NCI-H2171 (cell line): ENCODE data around the gene LDLRAD4.
"Not testable (repeated sequence)": the region's sequence is repeated elsewhere in the genome, so short reads cannot be mapped to it uniquely, and the experiment has no call there.

Source experiments
- DNase-seq: peaks from one replicate; lab custom pipeline; 2025; lab: John Stamatoyannopoulos, UW

The LDLRAD4 gene

DNA sequence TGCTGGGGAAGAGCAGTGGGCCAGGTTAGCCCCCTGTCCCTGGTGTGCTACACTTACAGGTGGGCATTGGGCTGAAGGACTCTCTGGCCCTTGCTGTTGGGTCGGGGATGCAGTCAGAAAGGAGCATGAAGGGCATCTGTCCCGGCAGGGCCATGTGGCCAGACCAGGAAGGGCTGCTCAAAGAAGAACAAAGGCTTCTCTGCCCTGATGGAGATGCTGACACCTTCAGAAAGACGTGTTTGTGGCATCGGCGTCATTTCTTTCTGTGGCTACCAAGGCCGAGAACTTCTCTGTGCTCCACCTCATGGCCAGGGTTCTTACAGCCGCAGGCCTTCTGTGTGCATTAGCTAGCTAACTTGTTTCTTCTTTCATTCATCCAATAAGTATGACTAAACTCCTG is 268.7 kb downstream of the LDLRAD4 start:
- no peak for DNase-seq

DNA sequence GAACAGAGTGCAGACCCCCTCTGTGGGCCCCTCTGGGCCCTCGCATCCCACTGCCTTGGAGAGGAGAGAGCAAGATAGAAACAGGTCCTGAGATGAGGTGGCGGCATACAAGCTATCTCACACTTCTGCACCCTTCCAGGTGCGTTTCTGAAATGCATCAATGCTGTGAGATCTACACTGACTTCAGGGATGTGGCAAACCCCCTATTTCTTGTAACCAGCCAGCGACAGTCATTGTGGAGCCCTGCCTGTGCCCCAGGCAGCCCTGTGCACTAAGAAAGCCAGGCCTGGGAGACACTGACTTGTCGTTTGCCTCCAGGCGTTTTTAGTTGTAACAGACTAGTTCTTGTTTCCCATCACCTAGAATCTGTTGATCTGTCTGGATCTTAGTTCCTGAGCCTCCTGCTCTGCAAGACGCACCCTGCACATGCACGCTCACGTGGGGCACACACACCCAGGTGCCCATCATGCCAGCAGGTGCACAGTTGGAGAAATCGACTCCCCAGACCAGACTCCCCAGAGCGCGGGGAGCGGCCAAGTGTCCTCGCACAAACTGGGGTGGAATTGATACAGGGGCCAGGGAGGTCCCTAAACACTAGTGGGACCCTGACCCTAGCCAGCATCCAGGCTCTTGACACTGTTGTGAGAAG is 269.8 kb downstream of the LDLRAD4 start:
- DNase-seq = no peak

DNA sequence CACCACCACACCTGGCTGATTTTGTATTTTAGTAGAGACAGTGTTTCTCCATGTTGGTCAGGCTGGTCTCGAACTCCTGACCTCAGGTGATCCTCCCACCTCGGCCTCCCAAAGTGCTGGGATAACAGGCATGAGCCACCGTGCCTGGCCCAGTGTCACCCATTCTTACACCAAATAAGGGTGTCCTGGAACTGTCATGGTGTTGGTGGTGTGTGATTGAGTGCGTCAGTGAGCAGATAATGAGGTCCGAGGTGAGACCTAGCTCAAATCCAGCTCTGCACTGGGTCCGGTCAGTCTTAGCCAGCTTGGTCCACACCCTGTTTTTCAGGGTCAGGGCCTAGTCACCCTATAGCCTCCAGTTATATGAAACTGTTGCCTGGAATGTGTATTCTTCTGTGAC is 270.7 kb downstream of the LDLRAD4 start:
- DNase-seq = not testable (repeated sequence)

DNA sequence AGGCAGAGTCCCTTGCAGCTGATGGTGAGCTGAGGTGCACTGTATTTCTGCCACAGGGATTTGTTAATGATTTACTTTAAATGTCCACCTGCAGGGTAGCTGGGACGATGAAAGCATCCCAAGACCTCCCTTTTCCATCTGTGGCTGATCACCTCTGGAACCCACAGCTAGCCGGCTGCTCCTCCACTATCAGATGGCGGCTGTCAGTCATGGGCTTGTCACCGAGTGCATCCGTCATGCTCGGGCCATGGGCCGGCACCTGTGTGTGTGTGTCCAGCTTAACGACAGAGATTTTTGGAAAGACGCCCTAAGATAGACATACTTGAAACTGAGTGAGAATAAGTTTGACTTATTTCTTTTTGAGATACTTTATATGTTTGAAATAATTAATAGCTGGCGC is 272.6 kb downstream of the LDLRAD4 start:
- no peak for DNase-seq

DNA sequence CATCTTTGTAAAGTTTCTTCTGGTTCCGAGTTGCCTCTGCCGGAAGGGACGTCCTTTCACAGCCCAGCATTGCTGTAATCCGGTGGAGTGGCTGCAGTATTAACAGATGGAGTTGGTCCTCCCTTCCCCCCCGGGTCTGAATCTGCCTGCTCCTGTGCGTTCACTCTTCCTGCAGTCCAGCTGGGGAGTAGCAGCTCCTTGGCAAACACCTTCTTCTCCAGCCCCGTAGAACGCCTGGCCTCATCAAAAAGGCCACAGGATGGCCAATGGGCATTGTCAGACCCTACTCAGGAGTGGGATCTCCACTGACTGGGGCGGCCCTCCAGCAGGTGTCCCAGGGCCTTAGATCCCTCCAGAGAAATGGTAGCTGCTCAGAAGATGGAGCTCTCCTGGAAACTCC is 273.8 kb downstream of the LDLRAD4 start:
- DNase-seq = no peak

DNA sequence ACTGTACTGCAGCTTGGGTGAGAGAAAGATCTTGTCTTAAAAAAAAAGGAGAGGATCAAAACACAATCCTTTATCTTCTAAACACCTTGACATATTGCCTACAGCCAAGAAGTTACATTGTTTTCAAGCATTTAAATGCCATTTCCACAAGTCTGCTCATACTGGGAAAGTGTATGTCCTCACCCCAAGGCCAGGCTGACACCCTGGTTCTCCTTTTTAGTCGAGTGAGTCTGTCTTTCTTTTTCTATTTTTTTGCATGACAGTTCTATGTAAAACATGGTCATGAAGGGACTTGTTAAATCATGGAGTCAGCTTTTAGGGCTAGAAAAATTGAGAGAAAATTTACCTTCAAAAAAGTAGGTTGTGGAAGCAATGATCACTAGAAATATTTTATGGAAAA is 274.5 kb downstream of the LDLRAD4 start:
- DNase-seq = no peak

DNA sequence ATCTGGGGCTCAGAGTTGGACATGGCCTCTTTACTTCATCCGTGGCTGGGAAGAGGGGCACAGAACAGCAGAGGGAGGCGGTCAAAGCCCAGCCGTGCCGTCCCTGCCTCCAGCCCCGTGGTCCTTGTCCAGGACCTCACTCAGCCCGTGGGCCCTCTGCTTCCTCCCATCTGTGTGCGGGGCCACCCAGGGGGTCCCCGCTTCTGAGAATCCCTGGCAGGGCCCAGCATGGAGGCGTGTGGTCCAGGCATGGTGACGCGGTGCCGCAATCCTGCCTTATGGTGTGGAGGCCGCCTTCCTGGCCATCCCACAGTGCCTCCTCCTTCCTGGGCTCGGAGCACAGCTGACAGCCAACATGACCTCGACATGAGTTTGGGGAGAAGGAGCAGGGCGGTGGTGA is 275.2 kb downstream of the LDLRAD4 start:
- DNase-seq = no peak

DNA sequence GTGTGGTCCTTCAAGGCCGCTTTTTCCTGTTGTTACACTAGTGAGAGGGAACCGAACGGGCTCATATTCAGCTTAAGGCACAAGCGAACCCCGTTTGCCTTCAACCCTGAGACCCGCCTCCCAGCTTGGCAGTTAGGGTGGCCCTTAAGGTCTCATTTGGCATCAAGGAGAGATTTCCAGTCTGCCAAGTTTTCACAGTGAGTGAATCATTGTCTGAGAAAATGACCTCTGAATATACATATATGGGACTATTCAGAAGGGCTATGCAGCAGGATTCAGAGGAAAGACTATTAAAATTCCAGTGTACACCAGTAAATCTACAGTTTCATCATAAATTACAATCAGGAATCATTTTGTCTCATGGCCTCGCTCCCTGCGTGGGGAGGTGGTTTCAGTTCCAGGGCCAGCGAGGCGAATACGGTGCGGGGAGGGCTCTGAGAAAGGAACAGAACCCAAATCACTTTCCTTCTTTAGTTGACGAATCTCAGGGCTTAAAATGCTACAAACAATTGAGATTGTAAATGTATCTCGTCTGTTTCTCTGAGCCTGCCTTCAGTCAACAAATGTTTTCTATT is 276.4 kb downstream of the LDLRAD4 start:
- DNase-seq = no peak

DNA sequence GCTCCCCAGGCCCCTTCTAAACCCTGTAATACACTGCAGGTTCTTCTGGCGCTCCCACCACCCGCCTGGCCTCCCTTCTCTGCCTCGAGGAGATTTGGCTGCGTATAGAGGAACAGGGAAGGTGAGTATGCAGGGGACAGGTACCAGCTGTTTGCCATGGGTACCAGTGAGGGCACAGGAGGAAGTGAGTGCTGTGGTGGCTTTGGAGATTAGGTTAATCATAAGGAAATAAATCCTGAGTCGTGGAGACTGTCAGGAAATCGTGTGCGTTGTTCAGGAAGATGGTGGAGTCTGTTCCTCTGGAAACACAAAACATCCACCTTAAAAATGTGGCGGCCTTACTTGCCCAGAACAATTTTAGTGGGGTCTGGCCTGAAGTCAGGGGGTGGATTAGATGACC is 277.4 kb downstream of the LDLRAD4 start:
- no peak for DNase-seq

DNA sequence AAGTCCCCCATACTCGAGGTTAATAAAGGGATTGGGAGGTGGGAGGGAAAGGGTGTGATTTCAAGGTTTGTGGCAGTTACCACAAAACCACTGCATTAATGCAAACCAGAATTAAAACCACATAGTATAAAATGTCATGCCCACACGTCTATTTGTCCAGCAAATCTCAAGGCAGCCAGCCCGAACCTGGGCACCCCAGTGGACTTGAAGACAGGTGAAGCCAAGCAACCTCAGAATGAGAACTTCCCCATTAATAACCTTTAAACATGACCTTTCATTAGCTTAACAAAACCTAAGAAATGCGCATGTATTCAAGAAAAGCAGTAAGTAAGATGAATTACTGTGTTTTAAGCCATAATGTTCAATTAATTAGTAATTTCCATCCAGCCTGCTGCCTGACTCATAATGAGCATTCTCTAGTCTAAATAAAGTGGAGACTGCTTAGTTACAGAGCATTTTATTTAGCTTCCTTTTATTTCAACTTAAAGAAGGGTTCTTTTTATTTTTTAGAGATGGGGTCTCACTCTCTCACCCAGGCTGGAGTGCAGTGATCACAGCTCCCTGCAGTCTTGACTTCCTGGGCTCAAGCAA is 278.2 kb downstream of the LDLRAD4 start:
- DNase-seq = no peak

DNA sequence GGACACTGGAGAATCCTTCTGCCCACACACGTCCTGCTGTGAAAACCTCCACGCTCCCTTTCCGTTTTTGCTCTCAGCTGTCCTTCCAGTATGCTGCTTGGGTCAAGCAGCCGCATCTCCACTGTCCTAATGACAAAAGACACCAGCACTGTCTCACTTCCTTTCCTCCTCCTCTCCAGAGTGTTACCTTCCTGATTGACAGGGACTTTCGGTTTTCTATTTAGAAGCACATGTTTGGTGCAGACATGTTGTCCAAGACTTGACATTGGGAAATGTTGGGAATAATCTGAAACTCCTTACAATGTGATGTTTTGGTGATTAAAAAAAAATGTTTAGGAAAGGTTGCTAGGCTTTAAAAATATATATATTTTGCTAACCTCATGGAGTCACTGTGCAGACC is 281.2 kb downstream of the LDLRAD4 start:
- no peak for DNase-seq

DNA sequence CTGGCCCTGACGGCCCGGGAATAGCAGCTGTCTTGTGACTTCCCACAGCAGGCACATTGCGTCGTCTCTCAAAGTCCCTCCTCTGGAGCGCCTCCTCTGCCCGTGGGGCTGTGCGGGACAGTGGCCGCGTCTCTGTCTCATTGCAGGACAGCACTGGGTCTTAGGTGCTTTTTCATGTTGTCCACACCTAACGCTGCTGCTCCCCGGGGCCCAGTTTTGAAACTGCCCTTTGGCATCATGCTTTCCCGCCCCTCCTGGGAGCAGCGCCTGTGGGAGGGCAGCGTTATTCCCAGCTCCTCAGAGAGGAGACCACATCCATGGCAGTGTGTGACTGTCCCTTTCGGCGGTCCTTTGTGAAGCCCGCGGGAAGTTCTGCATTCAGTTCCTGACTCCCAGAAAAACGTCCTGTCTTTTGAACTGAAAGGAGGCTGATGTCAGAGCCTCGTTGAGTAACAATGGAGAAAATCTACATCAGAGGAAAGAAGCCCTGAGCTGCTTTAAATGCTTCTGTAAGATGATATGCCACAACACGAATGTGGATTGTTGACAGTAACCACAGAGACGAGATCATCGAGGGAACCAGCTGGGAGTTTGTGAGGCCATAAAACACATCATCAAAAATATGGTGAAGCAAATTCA is 281.8 kb downstream of the LDLRAD4 start:
- DNase-seq = peak; percentile 61

DNA sequence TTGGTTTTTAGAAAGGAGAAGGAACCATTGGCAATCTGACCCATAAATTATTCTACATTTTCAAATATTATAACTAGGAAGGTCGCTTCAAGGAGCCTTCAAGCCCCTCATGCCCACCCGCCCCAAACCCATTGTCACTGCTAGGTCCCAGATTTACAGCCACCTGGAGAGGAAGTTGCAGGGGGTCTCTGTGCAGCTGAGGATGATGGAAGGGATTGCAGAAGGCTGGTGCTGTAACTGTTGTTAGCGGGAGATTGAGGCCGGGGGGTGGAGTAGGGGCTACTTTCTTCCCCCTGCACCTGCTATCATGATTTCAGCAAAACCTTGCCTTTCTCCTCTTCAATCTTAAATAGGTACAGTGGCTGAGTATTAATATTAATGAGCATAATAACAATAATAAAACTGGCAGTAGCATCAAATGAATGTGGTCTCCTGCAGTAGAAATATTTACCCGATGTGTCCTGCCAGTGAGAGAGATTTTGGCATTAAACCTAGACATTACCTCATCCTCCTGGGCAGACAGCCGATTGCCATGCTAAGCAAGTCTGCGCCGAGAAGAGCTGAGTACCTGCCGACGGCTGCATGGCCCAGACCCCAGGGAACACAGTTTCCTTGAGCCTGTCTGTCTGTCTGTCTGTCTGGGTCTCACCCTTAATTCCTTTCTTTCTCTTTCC is 282.4 kb downstream of the LDLRAD4 start:
- peak; percentile 59 for DNase-seq

DNA sequence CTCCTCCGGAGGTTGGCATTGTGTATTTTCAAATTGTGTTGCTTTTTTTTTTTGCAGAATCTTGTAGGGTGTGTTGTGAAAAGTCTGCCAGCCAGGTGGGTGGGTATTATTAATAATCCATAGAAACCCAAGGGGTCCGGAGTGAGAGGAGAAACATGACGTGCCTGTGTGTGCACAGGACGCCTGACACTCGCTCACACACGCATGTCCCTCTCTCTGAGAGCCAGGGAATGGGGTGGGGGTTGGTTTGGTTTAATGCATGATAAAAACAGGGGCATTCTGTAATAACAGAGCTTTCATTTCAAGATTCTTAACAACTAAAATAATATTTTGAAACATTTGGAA is 283.0 kb downstream of the LDLRAD4 start:
- DNase-seq = no peak

DNA sequence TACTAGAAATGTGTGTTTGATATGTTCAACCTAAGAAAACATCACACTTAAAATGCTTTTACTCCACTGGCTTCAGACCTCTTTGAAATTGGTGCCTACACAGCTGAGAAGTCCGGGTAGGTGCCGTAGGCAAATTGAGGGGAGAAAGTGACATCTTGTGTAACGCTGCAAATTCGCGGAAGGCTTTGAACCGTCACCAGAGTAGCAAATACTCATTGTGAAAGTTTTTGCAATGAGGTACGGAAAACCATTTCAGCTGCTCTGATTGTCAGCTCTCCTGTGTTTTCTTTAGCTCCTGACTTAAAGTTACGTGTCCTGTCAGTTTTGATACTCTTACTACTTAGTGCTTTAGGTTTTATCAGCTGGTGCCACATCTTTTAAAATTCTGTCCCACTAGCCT is 283.3 kb downstream of the LDLRAD4 start:
- no peak for DNase-seq

DNA sequence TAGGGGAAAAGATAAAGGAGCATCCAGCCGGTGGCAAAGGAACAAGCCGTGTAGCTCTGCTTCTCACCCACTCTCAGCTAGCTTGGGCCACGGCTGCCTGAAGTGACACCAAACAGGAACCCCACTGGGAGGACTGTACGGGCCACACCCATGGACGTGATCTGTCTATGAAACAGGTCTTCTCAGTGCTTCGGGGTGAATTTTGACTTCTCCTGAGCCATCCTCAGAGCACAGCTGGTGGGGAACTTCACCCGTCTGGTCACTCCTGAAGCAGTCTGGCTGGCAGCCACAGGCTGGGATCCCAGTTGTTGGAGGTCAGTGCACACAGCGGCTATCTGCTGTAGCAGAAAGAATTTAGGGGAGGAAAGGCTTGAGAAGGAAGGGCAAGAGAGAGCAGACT is 284.0 kb downstream of the LDLRAD4 start:
- DNase-seq = no peak

DNA sequence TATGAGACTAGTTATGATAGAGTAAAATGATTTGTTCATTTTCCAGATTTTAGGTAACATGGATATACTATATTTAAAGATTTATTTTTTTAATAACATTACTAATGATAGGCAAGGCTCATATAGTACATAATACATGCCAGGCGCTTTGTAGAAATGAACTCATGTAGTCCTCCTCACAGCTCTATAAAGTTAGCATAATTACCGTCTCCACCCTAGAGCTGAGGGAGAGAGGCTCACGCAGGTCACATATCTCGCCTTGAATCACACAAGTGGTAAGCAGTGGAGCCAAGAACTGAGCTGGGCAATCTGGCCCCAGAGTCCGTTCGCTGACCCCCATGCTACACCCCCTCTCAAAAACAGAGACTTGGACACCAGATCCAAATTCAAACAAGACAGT is 285.3 kb downstream of the LDLRAD4 start:
- no peak for DNase-seq

DNA sequence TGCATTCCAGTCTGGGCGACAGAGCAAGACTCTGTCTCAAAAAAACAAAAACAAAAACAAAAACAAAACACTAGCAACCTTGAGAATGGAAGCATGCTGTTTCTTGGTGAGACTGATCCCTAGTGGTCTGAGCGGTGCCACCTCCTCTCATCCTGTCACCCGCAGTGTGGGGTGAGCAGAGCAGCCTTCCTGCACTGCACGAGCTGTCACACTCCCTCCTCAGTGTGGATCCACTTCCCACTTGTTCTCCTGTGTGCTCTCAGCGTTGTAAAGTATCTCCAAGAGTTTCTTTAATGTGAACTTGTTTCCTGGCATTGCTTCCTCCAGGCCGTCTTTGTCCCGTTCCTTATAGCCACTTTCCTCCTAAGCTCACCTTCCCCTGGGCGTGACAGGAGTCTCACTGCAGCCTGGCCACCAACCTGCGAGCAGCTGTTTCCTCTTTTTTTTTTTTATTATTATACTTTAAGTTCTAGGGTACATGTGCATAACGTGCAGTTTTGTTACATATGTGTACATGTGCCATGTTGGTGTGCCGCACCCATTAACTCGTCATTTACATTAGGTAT is 287.3 kb downstream of the LDLRAD4 start:
- no peak for DNase-seq

DNA sequence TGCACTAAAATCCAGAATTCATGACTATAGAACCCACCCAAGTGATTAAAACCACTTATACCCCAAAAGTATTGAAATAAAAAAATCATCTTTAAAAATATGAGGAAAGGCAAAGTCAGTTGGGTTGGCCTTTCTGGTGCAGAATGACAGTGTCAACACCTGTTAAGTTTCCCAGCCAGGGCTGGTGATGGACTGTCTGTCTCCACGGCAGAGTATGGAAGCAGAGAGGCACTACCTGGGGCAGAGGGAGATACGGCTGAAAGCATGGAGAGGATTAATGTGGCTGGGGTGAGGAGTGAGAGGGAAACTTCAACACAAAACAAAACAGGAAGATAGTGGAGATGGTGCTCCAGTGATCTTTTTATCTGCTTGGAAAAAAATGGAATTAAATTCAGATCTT is 292.0 kb downstream of the LDLRAD4 start:
- no peak for DNase-seq

DNA sequence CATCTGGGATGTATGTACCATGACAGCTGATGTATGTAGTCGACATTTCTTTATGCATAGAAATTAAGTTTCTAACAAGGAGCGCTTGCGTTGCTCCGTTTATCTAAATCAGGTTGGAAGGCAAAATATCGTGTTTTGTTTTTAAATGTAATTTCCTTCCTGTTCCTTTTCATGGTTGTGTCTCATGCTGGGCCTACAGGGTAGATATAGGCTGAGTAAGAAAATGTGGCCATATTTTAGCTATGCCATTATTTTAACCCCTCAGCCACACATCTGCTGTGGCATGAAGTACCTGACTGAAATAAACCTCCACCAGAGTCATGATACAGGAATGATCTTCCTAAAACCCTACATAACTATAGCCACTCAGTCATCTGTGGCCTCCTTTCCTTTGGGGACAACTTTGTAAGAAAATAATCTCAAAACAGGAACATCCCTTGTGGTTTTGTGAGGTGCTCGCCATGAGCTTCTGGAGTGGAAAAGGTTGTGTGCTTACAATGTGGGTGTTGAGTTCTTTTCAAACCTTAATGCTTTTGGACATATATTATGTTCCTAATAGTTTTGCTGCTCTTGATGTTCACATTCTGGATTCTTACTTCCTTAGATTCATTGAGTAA is 293.5 kb downstream of the LDLRAD4 start:
- DNase-seq = no peak

DNA sequence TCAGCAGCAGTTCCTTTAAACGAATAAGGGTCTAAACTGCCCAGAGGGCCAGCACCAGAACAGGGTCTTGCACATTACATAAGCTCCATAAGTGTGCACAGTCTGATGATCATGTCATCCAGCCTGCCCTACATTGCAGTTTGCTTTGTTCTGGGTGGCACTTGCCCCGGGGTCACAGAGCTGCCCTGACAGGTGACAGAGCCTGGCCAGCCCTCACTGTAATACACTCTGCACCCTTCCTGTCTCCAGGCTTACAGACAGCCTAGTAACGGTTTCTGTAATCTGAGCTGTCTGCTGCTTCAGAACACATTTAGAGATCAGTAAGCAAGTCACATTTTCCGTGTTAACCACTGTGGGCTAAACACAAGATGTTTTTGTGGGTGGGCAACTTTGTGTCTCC is 294.5 kb downstream of the LDLRAD4 start:
- DNase-seq = peak; percentile 7

DNA sequence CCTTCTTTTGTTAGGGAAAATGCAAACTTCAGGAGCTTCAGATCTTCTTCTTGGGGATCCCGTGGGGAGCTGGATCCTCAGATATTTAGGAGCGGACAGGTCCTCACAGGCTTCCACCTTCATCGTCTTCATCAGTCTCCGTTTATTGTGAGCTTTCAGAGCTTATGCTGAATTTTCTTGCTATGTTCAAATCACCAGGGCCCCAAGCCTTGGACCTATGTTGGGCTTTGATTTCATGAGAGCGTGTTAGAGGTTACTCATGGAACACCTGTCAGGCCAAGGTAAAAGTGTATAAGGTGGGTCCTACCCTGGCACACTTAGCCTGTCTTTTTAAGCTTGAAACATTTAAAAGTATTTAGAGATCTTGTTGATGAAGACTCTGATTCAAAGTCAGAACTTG is 294.9 kb downstream of the LDLRAD4 start:
- no peak for DNase-seq
